ENCODE results near the gene PPFIBP1. TPM values are rescaled to one million over a fixed set of nuclear protein-coding genes. Genes with fewer than 3 reads are reported as not detected.

The PPFIBP1 gene
- total RNA-seq, 1 experiment from 2014 or later: 88.6 TPM

DNA sequence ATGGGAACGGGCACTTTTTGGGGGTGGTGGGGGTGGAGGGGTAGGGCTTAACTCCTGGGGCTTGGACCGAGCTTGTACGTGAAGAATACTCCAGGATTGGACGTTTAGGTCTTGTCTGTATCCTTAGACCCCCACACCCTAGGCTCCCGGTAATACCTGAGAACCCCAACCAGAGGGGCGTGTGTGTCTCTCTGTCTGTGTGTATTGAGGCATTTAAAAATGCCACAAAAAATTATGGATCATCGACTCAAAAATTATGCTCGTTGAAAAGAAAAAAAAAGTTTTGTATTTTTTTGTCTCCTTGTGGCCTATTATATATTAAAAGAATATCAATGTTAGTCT lies 459 bp downstream of the PPFIBP1 start:
- H3K4me1 ChIP-seq (ENCODE audit: control insufficient read depth, insufficient read depth, low read length): peaks cover 13% of the 10 kb centered on the region
- H3K36me3 ChIP-seq (ENCODE audit: control insufficient read depth, insufficient read depth, low read length): no peaks in the 10 kb centered on the region
- no peak for DNase-seq (ENCODE audit: low read depth, low spot score)
- ChIA-PET POLR2A (interaction anchor here (0.6 to 1.0 kb wide), 2 partner anchors 10 to 37 kb away, joined by 3 to 5 read pairs; no protein-coding TSS in a partner anchor), CTCF (interaction anchor here (0.7 to 1.4 kb wide), 3 partner anchors 22 to 92 kb away, joined by 3 to 14 read pairs (median 3); no protein-coding TSS in a partner anchor)
- intact Hi-C loops (cut with micrococcal nuclease; ENCODE audit: unreplicated experiment) (loop anchor here (2.0 kb wide), 1 partner anchor 28 kb away; no protein-coding TSS in a partner anchor), in situ Hi-C loops (cut with HindIII; ENCODE audit: low pct_unique_long_range_greater_than_20kb, low sequenced_read_pairs) (no loop called here)
- peak; percentile 44 for ATAC-seq
- H3K27ac ChIP-seq (ENCODE audit: low read length): peak overlapping the region; percentile 93
- TF ChIP-seq POLR2AphosphoS5 (IDR thresholded peaks at IDR 0.05; ENCODE audit: low read depth, low read length) (no peak), SIN3A (IDR thresholded peaks at IDR 0.05; ENCODE audit: borderline replicate concordance, insufficient read depth, low read depth, low read length) (no peak), TCF7L2 (IDR thresholded peaks at IDR 0.05; ENCODE audit: low read depth, low read length) (no peak)
- H3K4me3 ChIP-seq (ENCODE audit: low read depth in 2 of 2, low read length in 2 of 2): peak overlapping the region; percentile 68 to 87
- no peaks in the 10 kb centered on the region for H3K27me3 ChIP-seq (ENCODE audit: control insufficient read depth, insufficient read depth, low read length)
- H3K9me3 ChIP-seq (ENCODE audit: control insufficient read depth, insufficient read depth, low read depth, low read length): no peaks in the 10 kb centered on the region
- no TSS peak for BruUV-seq (replicated peaks)

DNA sequence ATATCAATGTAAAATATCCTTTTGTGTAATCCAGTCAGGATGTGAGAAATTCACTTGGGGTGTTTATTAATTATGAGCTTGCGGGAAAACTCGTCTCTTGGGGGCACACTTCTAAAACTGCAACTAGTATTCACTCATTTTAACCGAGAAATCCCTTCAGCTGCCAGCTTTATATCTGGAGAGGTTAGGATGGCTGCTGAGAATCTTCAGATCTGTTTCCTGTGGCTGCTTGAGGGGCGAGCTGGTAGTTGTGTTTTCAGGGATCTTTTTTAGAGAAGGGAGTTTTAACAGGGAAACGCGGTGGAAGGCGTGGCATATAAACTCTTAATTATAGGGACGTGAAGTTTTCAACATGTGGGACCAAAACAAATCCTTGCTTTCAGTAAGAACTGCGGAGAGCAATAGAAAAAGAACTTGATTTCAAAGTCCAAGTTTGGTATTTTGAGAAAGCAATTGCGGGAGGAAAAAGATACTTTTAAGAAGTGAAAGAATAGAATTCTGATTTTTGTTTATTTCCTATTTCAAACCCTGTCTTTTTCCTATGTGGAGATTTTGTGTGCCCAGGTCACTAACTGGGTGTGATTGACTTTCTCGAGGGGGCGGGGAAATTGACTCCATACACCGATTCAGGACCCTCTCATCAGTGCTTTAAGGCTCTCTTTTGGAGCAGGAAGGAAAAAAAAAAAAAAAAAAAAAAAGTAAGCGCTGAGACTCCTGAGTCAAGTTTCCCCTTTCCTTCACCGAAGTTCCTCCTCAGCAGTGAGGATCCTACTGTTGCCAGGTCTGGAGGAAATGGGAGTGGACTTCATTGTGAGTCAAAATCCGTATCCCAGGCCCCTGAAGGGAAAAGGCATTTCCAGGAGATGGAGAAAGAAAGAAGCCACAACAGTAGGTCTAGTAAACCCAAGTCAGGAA lies 1.1 kb downstream of the PPFIBP1 start:
- ChIA-PET POLR2A (interaction anchor here (0.6 kb wide), 1 partner anchor 9 kb away, joined by 3 read pairs; no protein-coding TSS in a partner anchor), CTCF (interaction anchor here (0.6 to 1.4 kb wide), 3 partner anchors 19 to 92 kb away, joined by 3 to 6 read pairs (median 3); no protein-coding TSS in a partner anchor)
- ATAC-seq: no peak
- Histone ChIP-seq H3K27ac (ENCODE audit: low read length) (peak overlapping the region; percentile 93), H3K4me1 (ENCODE audit: control insufficient read depth, insufficient read depth, low read length) (peaks cover 16% of the 10 kb centered on the region), H3K4me3 (ENCODE audit: low read depth in 2 of 2, low read length in 2 of 2) (peak overlapping the region; percentile 68 to 87), H3K9me3 (ENCODE audit: control insufficient read depth, insufficient read depth, low read depth, low read length) (no peaks in the 10 kb centered on the region), H3K36me3 (ENCODE audit: control insufficient read depth, insufficient read depth, low read length) (no peaks in the 10 kb centered on the region), H3K27me3 (ENCODE audit: control insufficient read depth, insufficient read depth, low read length) (no peaks in the 10 kb centered on the region)
- in situ Hi-C loops (cut with HindIII; ENCODE audit: low pct_unique_long_range_greater_than_20kb, low sequenced_read_pairs) (no loop called here), intact Hi-C loops (cut with micrococcal nuclease; ENCODE audit: unreplicated experiment) (loop anchor here (2.0 to 5.0 kb wide), 2 partner anchors 28 to 127 kb away; no protein-coding TSS in a partner anchor)
- TF ChIP-seq TCF7L2 (IDR thresholded peaks at IDR 0.05; ENCODE audit: low read depth, low read length) (no peak), SIN3A (IDR thresholded peaks at IDR 0.05; ENCODE audit: borderline replicate concordance, insufficient read depth, low read depth, low read length) (no peak), POLR2AphosphoS5 (IDR thresholded peaks at IDR 0.05; ENCODE audit: low read depth, low read length) (no peak)
- TF ChIP-seq, protein P1, sequence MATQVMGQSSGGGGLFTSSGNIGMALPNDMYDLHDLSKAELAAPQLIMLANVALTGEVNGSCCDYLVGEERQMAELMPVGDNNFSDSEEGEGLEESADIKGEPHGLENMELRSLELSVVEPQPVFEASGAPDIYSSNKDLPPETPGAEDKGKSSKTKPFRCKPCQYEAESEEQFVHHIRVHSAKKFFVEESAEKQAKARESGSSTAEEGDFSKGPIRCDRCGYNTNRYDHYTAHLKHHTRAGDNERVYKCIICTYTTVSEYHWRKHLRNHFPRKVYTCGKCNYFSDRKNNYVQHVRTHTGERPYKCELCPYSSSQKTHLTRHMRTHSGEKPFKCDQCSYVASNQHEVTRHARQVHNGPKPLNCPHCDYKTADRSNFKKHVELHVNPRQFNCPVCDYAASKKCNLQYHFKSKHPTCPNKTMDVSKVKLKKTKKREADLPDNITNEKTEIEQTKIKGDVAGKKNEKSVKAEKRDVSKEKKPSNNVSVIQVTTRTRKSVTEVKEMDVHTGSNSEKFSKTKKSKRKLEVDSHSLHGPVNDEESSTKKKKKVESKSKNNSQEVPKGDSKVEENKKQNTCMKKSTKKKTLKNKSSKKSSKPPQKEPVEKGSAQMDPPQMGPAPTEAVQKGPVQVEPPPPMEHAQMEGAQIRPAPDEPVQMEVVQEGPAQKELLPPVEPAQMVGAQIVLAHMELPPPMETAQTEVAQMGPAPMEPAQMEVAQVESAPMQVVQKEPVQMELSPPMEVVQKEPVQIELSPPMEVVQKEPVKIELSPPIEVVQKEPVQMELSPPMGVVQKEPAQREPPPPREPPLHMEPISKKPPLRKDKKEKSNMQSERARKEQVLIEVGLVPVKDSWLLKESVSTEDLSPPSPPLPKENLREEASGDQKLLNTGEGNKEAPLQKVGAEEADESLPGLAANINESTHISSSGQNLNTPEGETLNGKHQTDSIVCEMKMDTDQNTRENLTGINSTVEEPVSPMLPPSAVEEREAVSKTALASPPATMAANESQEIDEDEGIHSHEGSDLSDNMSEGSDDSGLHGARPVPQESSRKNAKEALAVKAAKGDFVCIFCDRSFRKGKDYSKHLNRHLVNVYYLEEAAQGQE (IDR thresholded peaks at IDR 0.05; ENCODE audit: insufficient read depth in 1 of 2, low read depth in 2 of 2, low read length in 1 of 2): no peak
- TF ChIP-seq, protein P2, sequence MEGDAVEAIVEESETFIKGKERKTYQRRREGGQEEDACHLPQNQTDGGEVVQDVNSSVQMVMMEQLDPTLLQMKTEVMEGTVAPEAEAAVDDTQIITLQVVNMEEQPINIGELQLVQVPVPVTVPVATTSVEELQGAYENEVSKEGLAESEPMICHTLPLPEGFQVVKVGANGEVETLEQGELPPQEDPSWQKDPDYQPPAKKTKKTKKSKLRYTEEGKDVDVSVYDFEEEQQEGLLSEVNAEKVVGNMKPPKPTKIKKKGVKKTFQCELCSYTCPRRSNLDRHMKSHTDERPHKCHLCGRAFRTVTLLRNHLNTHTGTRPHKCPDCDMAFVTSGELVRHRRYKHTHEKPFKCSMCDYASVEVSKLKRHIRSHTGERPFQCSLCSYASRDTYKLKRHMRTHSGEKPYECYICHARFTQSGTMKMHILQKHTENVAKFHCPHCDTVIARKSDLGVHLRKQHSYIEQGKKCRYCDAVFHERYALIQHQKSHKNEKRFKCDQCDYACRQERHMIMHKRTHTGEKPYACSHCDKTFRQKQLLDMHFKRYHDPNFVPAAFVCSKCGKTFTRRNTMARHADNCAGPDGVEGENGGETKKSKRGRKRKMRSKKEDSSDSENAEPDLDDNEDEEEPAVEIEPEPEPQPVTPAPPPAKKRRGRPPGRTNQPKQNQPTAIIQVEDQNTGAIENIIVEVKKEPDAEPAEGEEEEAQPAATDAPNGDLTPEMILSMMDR (IDR thresholded peaks at IDR 0.05): no peak; the same call in 1 of the 2 replicates
- no peak for DNase-seq (ENCODE audit: low read depth, low spot score)
- TSS peak; percentile 71 for BruUV-seq (replicated peaks)
